HS-27A (cell line): ENCODE data around the gene GON4L.
A peak's percentile ranks its signal among the peaks of the same experiment; 100 is the strongest.
"Not testable (repeated sequence)": the region's sequence is repeated elsewhere in the genome, so short reads cannot be mapped to it uniquely, and the experiment has no call there.

ENCODE experiments used
- DNase-seq: peaks from one replicate; pipeline ENCODE4 v3.0.0-alpha.2; 2012; ENCODE audit warnings: low read depth, missing footprints

Gene GON4L

GRCh38 chr1:155816351-155816750 is 40.7 kb downstream of the GON4L start:
- no peak for DNase-seq

- no peak for DNase-seq
Observed at GRCh38 chr1:155813672-155814071, 43.3 kb downstream of the GON4L start.

DNA sequence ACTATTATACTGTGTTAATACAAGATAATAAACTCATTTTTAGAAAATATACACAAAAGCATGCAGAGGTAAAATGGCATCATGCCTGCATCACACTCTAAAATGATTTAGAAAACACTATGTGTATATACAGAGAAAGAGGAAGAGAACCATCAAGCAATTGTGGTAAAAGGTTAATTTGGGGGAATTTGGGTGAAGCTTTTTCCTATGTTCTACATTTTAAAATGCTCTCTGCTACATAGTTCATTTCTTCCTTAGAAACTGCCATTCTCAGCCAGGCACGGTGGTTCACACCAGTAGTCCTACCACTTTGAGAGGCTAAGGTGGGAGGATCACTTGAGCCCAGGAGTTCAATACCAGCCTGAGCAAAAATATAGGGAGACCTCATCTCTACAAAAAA is 44.1 kb downstream of the GON4L start:
- no peak for DNase-seq

- DNase-seq, result no peak
Observed at GRCh38 chr1:155809088-155809487, 47.9 kb downstream of the GON4L start.

- DNase-seq, result peak; percentile 20
Observed at GRCh38 chr1:155801149-155801548, 55.9 kb downstream of the GON4L start.

DNA sequence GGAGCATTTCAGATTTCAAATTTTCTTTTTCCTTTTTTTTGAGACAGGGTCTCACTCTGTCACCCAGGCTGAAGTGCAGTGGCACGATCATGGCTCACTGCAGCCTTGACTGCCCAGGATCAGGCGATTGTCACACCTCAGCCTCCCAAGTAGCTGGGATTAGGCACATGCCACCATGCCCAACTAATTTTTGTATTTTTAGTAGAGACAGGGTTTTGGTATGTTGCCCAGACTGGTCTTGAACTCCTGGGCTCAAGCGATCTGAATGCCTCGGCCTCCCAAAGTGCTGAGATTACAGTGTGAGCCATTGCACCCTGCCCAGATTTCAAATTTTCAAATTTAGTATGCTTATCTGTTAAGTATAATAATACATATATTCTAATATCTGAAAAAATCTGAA is 61.4 kb downstream of the GON4L start:
- DNase-seq, result not testable (repeated sequence)

GRCh38 chr1:155794605-155795245 is 62.3 kb downstream of the GON4L start:
- DNase-seq, result no peak

GRCh38 chr1:155793213-155793612 is 63.8 kb downstream of the GON4L start:
- no peak for DNase-seq

- DNase-seq, result no peak
Observed at GRCh38 chr1:155777582-155777981, 79.4 kb downstream of the GON4L start.

GRCh38 chr1:155776414-155776813 is 80.6 kb downstream of the GON4L start:
- DNase-seq, result no peak

DNA sequence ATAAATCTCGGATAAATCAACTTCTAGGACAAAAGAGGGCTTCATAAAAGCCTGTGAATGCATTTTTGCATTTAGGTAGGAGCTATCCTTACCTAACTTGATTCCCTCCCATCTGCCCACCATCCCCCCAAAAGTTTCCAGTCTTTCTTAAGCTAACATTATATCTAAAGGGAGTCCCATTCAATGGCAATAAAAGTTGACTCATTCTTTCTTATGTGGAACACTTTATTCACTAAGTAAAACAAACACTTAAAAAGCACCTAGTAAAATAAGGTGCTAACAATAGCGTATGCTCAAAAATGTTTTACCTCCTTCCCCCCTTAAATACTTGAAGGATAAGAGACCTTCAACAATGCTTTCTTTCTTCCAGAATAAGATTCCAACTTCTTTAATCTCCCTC is 83.8 kb downstream of the GON4L start:
- no peak for DNase-seq

DNA sequence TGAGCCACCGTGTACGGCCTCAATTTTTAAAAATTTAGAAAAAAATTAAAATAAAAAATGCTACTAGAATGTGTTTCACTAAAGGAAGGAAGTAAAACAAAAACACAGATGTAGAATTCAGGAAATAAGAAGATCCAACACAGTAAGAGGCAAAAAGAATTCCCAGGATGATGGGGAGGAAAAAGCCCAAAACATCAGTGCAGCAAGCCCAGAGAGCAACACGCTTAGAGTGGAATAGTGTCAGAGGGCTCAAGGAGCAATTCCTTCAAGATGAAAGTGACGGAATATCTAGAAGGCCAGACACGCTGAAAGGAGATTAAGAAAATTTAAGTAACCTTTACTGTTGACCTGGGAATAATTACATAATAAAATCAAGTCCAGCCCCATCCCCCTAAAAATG is 87.8 kb downstream of the GON4L start:
- no peak for DNase-seq

DNA sequence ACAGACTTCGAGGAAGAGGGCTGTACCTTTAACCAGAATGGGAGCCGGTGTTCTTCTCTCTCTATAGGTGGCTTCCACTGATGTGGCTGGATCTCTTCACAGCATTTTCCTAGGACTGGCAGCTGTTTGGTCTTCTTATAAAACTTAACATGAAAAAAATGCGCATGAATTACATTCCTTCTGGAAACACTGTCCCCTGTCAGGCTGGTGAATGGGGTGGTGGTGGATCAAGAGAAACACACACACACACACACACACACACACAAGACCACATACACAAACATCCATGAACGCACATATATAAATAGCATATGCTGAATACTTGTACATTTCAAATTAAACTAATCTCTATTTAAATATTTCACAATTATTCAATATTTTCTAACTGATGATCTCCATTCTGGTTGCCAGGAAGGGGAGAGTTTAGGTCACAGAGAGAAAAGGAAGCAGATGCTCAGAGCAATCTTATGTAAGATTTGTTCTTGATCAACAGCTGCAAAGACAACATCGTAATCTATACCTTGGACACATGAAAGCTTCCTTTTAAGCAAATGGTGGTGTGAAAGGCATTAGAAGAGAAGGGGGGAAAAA is 89.5 kb downstream of the GON4L start:
- DNase-seq, result not testable (repeated sequence)

GRCh38 chr1:155763989-155764388 is 93.0 kb downstream of the GON4L start:
- not testable (repeated sequence) for DNase-seq

DNA sequence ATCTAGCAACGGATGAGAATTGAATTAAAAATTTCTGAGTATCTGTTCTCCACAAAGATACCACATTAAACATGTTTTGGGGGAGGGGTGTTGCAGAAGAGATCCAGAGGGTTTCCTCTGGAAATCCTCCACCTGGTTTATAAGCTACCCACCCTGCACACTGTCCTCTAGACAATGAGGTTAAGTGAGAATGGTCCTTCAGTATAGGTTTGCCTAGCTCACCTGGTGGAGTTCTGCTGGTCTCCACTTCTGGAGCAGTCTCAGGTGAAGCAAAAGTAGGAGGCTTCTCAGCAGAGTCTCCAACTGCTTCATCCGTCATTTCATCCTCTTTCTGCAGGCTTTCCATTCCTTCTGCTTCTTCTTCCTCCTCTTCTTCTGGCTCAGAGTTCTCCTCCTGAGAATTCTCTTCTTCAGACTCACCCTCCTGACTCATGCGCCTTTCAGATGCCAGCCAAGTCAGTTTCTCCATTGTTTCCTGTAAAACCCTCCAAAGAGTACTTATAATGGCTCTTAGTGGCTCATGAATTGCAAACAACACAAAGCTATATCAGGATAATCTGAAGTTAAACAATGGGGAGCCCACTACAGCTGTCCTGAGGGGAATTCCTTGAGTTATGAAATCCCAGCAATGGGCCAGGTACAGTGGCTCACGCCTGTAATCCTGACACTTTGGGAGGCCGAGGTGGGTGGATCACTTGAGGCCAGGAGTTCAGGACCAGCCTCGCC is 93.8 kb downstream of the GON4L start:
- DNase-seq, result peak; percentile 42

DNA sequence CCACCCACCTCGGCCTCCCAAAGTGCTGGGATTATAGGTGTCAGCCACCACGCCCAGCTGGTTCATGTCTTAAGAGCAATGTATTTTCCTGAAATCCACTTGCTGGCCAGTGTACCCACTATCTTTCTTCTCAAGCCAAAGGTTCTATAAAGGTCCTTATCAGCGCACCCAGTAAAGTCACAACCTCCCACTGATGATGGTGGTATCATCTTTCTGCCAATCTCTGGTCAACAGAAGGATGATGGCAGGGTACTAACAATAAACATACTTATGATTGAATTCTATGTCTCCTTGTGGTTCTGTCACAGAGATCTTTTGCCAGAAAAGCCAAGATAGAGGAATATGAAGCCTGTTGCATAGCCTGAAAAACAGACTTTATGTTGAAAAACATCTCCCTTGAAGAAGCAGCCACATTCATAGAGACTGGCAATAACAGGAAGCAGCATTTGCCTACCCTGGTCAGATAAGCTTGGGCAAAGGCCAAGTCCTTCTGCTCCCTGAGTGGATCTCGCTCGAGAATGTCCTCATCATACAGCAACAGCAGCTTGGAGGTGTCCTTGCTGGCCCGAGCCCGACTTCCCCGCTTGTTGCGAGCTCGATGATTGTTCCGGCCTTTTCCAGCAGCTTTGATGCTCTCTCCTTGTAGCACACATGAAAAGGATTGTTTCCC is 95.1 kb downstream of the GON4L start:
- no peak for DNase-seq

DNA sequence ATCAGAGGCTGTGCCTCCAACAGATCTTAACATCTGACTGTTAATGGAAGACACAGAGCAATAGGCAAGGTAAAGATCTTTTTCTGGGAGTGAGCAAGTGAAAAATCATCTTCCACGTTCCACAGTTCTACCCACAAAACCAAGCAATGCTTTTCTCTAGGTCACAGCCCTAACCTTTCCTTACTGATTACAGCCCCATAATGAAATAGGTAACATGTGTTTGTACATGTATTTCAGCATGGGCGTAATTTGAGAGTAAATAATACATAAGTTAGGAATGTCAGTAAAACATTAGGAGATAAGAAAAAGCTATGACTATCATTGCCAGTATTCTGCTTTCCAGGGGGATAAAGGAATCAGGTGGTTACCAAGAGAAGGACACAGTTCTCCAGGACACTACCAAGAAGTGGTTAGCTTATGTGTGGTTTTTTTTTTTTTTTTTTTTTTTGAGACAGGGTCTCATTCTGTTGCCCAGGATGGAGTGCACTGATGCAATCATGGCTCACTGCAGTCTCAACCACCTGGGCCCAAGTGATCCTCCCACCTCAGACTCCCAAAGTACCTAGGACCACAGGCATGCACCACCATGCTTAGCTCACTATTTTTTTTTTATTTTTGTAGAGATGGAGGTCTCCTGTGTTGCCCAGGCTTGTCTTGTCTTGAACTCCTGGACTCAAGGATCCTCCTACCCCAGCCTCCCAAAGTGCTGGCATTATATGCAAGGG is 96.1 kb downstream of the GON4L start:
- no peak for DNase-seq

GRCh38 chr1:155759966-155760630 is 96.9 kb downstream of the GON4L start:
- DNase-seq, result no peak

DNA sequence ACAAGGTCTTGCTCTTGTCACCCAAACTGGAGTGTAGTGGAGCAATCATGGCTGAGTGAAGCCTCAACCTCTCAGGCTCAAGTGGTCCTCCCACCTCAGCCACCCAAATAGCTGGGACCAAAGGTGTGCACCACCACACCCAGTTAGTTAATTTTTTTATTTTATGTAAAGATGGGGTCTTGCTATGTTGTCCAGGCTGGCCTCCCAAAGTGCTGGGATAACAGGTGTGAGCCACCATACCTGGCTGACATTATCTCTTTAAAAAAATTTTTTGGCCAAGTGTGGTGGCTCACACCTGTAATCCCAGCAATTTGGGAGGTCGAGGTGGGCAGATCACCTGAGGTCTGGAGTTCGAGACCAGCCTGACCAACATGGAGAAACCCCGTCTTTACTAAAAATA is 98.0 kb downstream of the GON4L start:
- not testable (repeated sequence) for DNase-seq

GRCh38 chr1:155748141-155748540 is 108.9 kb downstream of the GON4L start:
- DNase-seq, result not testable (repeated sequence)

DNA sequence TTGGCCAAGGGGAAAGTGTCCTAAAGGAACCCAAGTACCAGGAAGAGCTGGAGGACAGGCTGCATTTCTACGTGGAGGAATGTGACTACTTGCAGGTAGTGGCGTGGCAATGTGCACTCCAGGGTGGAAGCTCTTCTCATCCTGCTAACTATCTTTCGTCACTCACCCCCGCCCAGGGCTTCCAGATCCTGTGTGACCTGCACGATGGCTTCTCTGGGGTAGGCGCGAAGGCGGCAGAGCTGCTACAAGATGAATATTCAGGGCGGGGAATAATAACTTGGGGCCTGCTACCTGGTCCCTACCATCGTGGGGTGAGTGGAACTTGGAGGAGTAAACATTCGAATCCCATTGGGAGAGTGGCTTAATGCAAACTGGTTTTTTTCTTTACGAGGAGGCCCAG is 109.4 kb downstream of the GON4L start:
- not testable (repeated sequence) for DNase-seq
